NCI-H146 (cell line): ENCODE results near the gene HSP90AA1.

Experiments
- DNase-seq: peaks from one replicate; lab custom pipeline; 2025; lab: John Stamatoyannopoulos, UW

Gene HSP90AA1

DNA sequence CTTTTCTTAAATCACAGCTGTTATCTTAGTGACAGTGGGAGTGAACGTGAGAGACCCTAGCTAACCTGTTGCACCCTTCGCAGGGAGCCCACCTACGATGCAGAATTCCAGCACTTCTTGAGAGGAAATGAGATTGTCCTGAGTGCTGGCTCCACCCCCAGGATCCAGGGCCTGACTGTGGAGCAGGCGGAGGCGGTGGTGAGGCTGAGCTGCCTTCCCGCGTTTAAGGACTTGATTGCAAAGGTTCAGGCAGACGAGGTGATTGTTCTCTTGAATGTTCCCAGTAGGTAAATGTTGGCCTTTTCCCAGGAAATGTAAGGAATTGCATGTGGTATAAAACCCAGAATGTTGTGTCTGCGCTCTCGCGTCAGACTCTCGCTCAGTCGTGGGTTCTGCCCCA lies 46.7 kb downstream of the HSP90AA1 start:
- no peak for DNase-seq

DNA sequence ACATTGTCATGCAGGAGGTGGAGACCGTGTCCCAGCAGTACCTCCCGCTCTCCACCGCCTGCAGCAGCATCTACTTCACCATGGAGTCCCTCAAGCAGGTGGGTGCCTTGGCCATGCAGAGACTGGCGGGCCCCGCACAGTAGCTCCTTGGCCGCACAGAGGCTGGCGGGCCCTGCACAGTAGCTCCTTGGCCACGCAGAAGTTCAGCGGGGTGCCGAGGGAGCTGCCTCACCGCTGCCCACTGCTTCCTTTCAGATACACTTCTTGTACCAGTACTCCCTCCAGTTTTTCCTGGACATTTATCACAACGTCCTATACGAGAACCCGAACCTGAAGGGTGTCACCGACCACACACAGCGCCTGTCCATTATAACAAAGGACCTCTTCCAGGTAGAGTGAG lies 47.7 kb downstream of the HSP90AA1 start:
- DNase-seq: no peak

GRCh38 chr14:102037686-102038085 lies 49.2 kb downstream of the HSP90AA1 start:
- no peak for DNase-seq

DNA sequence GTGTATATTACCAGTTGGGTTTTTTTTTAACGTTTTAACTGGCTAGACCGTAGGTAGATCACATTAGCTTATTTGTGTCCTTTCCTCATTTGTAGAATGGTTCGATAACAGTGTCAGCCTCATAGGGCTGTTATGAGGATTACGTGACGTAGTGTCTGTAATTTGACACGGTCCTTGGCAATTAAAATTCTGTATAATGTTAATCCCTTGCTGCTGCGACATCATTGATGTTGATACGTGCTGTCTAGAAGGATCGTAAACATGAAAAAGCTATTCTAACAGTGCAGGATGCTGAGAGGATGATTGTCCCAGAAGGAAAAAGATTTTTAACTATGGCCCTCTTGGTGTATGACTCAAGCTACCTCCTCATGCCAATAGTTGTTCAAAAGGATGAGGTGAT lies 50.9 kb downstream of the HSP90AA1 start:
- DNase-seq: no peak

- no peak for DNase-seq
Observed at GRCh38 chr14:102034301-102034700, 52.5 kb downstream of the HSP90AA1 start.

DNA sequence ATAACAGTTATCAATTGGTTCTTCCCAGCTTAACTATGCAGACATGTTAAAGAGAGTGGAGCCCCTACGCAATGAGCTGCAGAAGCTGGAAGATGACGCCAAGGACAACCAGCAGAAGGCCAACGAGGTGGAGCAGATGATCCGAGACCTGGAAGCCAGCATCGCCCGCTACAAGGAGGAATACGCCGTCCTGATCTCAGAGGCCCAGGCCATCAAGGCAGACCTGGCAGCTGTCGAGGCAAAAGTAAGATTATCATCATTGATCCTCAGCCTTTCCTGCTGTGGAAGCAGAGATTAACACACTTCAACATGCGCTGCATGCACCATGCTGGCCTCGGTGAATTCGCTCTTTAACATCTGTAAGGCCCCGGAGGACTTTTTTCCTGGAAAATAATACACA lies 53.6 kb downstream of the HSP90AA1 start:
- DNase-seq: no peak
